ENCODE results near the gene STK11. TPM values are rescaled to one million over a fixed set of nuclear protein-coding genes. Genes with fewer than 3 reads are reported as not detected.

Gene STK11
- total RNA-seq, 1 donor from 2014 or later = 61.6 TPM

GRCh38 chr19:1276628-1277022 lies 71.0 kb downstream of the STK11 start:
- Mint-ChIP-seq H3K9me3 (ENCODE audit: unreplicated experiment) (no peaks in the 10 kb centered on the region), H3K36me3 (ENCODE audit: low read depth, unreplicated experiment) (peaks cover 14% of the 10 kb centered on the region), H3K27ac (ENCODE audit: unreplicated experiment) (no peak overlapping the region), H3K4me1 (ENCODE audit: low read depth, unreplicated experiment) (peaks cover 14% of the 10 kb centered on the region), H3K27me3 (ENCODE audit: low read depth, unreplicated experiment) (no peaks in the 10 kb centered on the region), H3K4me3 (ENCODE audit: unreplicated experiment) (peak overlapping the region; percentile 78)
- H3K4me2 ChIP-seq (ENCODE audit: low read length) = peak overlapping the region; percentile 96
- no peaks in the 10 kb centered on the region for H3K27me3 ChIP-seq (ENCODE audit: insufficient read depth, low read length)
- no peak overlapping the region for H3K27ac ChIP-seq (ENCODE audit: low read depth, low read length)
- H4K20me1 ChIP-seq (ENCODE audit: insufficient read depth, low read length) = peaks cover 49% of the 10 kb centered on the region
- no peak overlapping the region for H2AFZ ChIP-seq (ENCODE audit: low read depth, low read length)
- H3K9me3 ChIP-seq (ENCODE audit: insufficient read depth, low read depth, low read length) = no peaks in the 10 kb centered on the region
- peak overlapping the region; percentile 87 for H3K9ac ChIP-seq (ENCODE audit: low read length)
- peaks cover 37% of the 10 kb centered on the region for H3K4me1 ChIP-seq (ENCODE audit: insufficient read depth, low read length)
- FAIRE-seq = no peak
- TF ChIP-seq CTCF (IDR thresholded peaks at IDR 0.05; ENCODE audit: insufficient read depth, low read depth, low read length) = no peak
- no peak for TF ChIP-seq EZH2 (IDR thresholded peaks at IDR 0.05; ENCODE audit: insufficient read depth, low read length)
- peak overlapping the region; percentile 61 for H3K4me3 ChIP-seq (ENCODE audit: insufficient read depth, low read depth, low read length)
- peaks cover 47% of the 10 kb centered on the region for H3K79me2 ChIP-seq (ENCODE audit: insufficient read depth, low read length)
- H3K36me3 ChIP-seq (ENCODE audit: insufficient read depth, low read length) = peaks cover 21% of the 10 kb centered on the region
- DNase-seq (ENCODE audit: low read depth) = no peak

- H3K9me3 Mint-ChIP-seq (ENCODE audit: unreplicated experiment) = no peaks in the 10 kb centered on the region
- H3K36me3 ChIP-seq (ENCODE audit: insufficient read depth, low read length) = peaks cover 21% of the 10 kb centered on the region
- H3K9ac ChIP-seq (ENCODE audit: low read length) = no peak overlapping the region
- FAIRE-seq (no peak), DNase-seq (ENCODE audit: low read depth) (no peak)
- H4K20me1 ChIP-seq (ENCODE audit: insufficient read depth, low read length) = peaks cover 44% of the 10 kb centered on the region
- H2AFZ ChIP-seq (ENCODE audit: low read depth, low read length) = no peak overlapping the region
- peaks cover 14% of the 10 kb centered on the region for H3K36me3 Mint-ChIP-seq (ENCODE audit: low read depth, unreplicated experiment)
- H3K79me2 ChIP-seq (ENCODE audit: insufficient read depth, low read length) = peaks cover 43% of the 10 kb centered on the region
- peaks cover 14% of the 10 kb centered on the region for H3K4me1 Mint-ChIP-seq (ENCODE audit: low read depth, unreplicated experiment)
- no peak overlapping the region for H3K27ac ChIP-seq (ENCODE audit: low read depth, low read length)
- H3K4me1 ChIP-seq (ENCODE audit: insufficient read depth, low read length) = peaks cover 32% of the 10 kb centered on the region
- H3K9me3 ChIP-seq (ENCODE audit: insufficient read depth, low read depth, low read length) = no peaks in the 10 kb centered on the region
- H3K4me3 ChIP-seq (ENCODE audit: insufficient read depth, low read depth, low read length) = no peak overlapping the region
- H3K27me3 ChIP-seq (ENCODE audit: insufficient read depth, low read length) = no peaks in the 10 kb centered on the region
- H3K4me2 ChIP-seq (ENCODE audit: low read length) = peak overlapping the region; percentile 96
- no peaks in the 10 kb centered on the region for H3K27me3 Mint-ChIP-seq (ENCODE audit: low read depth, unreplicated experiment)
- no peak overlapping the region for H3K27ac Mint-ChIP-seq (ENCODE audit: unreplicated experiment)
- TF ChIP-seq EZH2 (IDR thresholded peaks at IDR 0.05; ENCODE audit: insufficient read depth, low read length) (no peak), CTCF (IDR thresholded peaks at IDR 0.05; ENCODE audit: insufficient read depth, low read depth, low read length) (no peak)
- H3K4me3 Mint-ChIP-seq (ENCODE audit: unreplicated experiment) = peak overlapping the region; percentile 78
Measured at GRCh38 chr19:1277061-1277460, 71.5 kb downstream of the STK11 start.

Other genes with a start within 250 kb of the STK11 start
- 60.0 and 68.9 TPM in 2 replicates for gene WDR18, start 221.4 kb upstream of the STK11 start, total RNA-seq
- gene GRIN3B, start 205.4 kb upstream of the STK11 start, total RNA-seq = 2.5 and 2.7 TPM in 2 replicates
- gene TMEM259, start 184.7 kb upstream of the STK11 start, total RNA-seq = 155 and 173 TPM in 2 replicates
- gene RNU6-2, start 184.3 kb upstream of the STK11 start, total RNA-seq = not detected in 2 replicates
- gene CNN2, start 179.2 kb upstream of the STK11 start, total RNA-seq = 781 and 819 TPM in 2 replicates
- gene ABCA7, start 165.7 kb upstream of the STK11 start, total RNA-seq = 14.3 and 18.4 TPM in 2 replicates
- 2.7 and 3.0 TPM in 2 replicates for gene ARHGAP45, start 138.6 kb upstream of the STK11 start, total RNA-seq
- 180 and 207 TPM in 2 replicates for gene POLR2E, start 110.4 kb upstream of the STK11 start, total RNA-seq
- gene GPX4, start 101.8 kb upstream of the STK11 start, total RNA-seq = 294 and 325 TPM in 2 replicates
- gene SBNO2, start 31.5 kb upstream of the STK11 start, total RNA-seq = 39.3 and 43.2 TPM in 2 replicates
- 18.8 and 19.8 TPM in 2 replicates for gene CBARP, start 32.2 kb downstream of the STK11 start, total RNA-seq
- gene ATP5F1D, start 36.0 kb downstream of the STK11 start, total RNA-seq = 154 and 170 TPM in 2 replicates
- gene MIDN, start 42.8 kb downstream of the STK11 start, total RNA-seq = 119 and 141 TPM in 2 replicates
- gene CIRBP, start 63.6 kb downstream of the STK11 start, total RNA-seq = 184 and 215 TPM in 2 replicates
- 50.5 and 50.8 TPM in 2 replicates for gene FAM174C, start 69.8 kb downstream of the STK11 start, total RNA-seq
- 7.0 and 8.4 TPM in 2 replicates for gene EFNA2, start 80.1 kb downstream of the STK11 start, total RNA-seq
- 64.0 and 67.3 TPM in 2 replicates for gene NDUFS7, start 178.1 kb downstream of the STK11 start, total RNA-seq
- 34.1 and 35.9 TPM in 2 replicates for gene GAMT, start 195.8 kb downstream of the STK11 start, total RNA-seq
- gene DAZAP1, start 201.8 kb downstream of the STK11 start, total RNA-seq = 94.7 and 108 TPM in 2 replicates
- gene RPS15, start 232.6 kb downstream of the STK11 start, total RNA-seq = 973 and 1,045 TPM in 2 replicates
- 5.5 and 7.1 TPM in 2 replicates for gene APC2, start 244.3 kb downstream of the STK11 start, total RNA-seq